CD4-positive, alpha-beta memory T cell (primary cell): Measurements from ENCODE around the gene TBCD. TPM values are rescaled to one million over a fixed set of nuclear protein-coding genes. Genes with fewer than 3 reads are reported as not detected.

ENCODE experiments used
- CTCF ChIA-PET: fragments of 350-600 bp; sonication (Branson Sonifier 250); formaldehyde crosslinking; loops from one replicate; lab custom pipeline; 2021; ENCODE audit warnings: inconsistent platforms; ENCODE audit not compliant: partially characterized antibody; lab: Charles Lee
- POLR2A ChIA-PET: fragments of 350-600 bp; sonication (Branson Sonifier 250); formaldehyde crosslinking; loops from one replicate; lab custom pipeline; 2021; ENCODE audit not compliant: partially characterized antibody; lab: Charles Lee
- DNase-seq, 5 donors: peaks; one replicate each; pipeline versions ENCODE4 v3.0.0 to v3.0.0-alpha.2; 2020 to 2022; ENCODE audit warnings: mixed read lengths in 1 of 5
- H3K27ac ChIP-seq: one replicate; pipeline ENCODE4 v1.7.0; 2013; ENCODE audit warnings: low read depth, low read length
- H3K27me3 ChIP-seq: 2 replicates; pipeline ENCODE4 v1.7.0; 2013; ENCODE audit warnings: mild to moderate bottlenecking, low read length, moderate library complexity; ENCODE audit not compliant: insufficient read depth
- H3K36me3 ChIP-seq: 2 replicates; pipeline ENCODE4 v1.7.0; 2013; ENCODE audit warnings: mild to moderate bottlenecking, low read length, moderate library complexity; ENCODE audit not compliant: insufficient read depth
- H3K4me1 ChIP-seq: 2 replicates; pipeline ENCODE4 v1.7.0; 2013; ENCODE audit warnings: mild to moderate bottlenecking, low read length, moderate library complexity; ENCODE audit not compliant: insufficient read depth
- H3K4me3 ChIP-seq, 2 donors: one replicate each; pipeline ENCODE4 v1.7.0; 2013; ENCODE audit warnings: low read length in 2 of 2, mild to moderate bottlenecking in 1 of 2
- H3K9me3 ChIP-seq, 2 donors: one replicate each; pipeline ENCODE4 v1.7.0; 2013; ENCODE audit warnings: low read length in 2 of 2, control low read depth in 1 of 2; ENCODE audit not compliant: control insufficient read depth in 1 of 2
- H3K27ac Mint-ChIP-seq, 7 donors: one replicate each; pipeline ENCODE4 v1.8.0; 2020 to 2021; ENCODE audit warnings: mixed read lengths in 7 of 7, mild to moderate bottlenecking in 6 of 7, inconsistent platforms in 3 of 7, moderate library complexity in 3 of 7
- H3K27me3 Mint-ChIP-seq, 2 donors: one replicate each; pipeline ENCODE4 v1.8.0; 2020 to 2021; ENCODE audit warnings: mixed read lengths in 2 of 2
- H3K36me3 Mint-ChIP-seq, 2 donors: one replicate each; pipeline ENCODE4 v1.8.0; 2020 to 2021; ENCODE audit warnings: mixed read lengths in 2 of 2, inconsistent platforms in 1 of 2, mild to moderate bottlenecking in 1 of 2
- H3K4me1 Mint-ChIP-seq, 4 donors: one replicate each; pipeline ENCODE4 v1.8.0; 2020 to 2021; ENCODE audit warnings: mixed read lengths in 4 of 4, mild to moderate bottlenecking in 1 of 4
- H3K4me3 Mint-ChIP-seq, 8 donors: one replicate each; pipeline ENCODE4 v1.8.0; 2020 to 2021; ENCODE audit warnings: mixed read lengths in 8 of 8, mild to moderate bottlenecking in 7 of 8, moderate library complexity in 6 of 8, inconsistent platforms in 3 of 8
- H3K9me3 Mint-ChIP-seq, 8 donors: one replicate each; pipeline ENCODE4 v1.8.0; 2020 to 2021; ENCODE audit warnings: mixed read lengths in 8 of 8, mild to moderate bottlenecking in 5 of 8, inconsistent platforms in 3 of 8, moderate library complexity in 1 of 8
- intact Hi-C: fragments of 100-400 bp; cut with micrococcal nuclease; formaldehyde crosslinking; loops from one replicate; pipeline ENCODE4 v1.15.1; 2023
- polyA plus RNA-seq, 2 donors: library from polyadenylated mRNA; unstranded; fragments of 300-500 nt; fragmentation: Illumina TruSeq; gene quantifications; one replicate each; pipeline ENCODE4 v1.2.3, GENCODE V29; 2021
- total RNA-seq, 2 experiments: library from RNA; stranded (reverse); gene quantifications; one replicate each; pipeline ENCODE4 v1.2.3, GENCODE V29; 2021

The TBCD gene
- total and polyA plus RNA-seq, 4 experiments from 2014 or later: 102 to 263 (median 192) TPM

DNA sequence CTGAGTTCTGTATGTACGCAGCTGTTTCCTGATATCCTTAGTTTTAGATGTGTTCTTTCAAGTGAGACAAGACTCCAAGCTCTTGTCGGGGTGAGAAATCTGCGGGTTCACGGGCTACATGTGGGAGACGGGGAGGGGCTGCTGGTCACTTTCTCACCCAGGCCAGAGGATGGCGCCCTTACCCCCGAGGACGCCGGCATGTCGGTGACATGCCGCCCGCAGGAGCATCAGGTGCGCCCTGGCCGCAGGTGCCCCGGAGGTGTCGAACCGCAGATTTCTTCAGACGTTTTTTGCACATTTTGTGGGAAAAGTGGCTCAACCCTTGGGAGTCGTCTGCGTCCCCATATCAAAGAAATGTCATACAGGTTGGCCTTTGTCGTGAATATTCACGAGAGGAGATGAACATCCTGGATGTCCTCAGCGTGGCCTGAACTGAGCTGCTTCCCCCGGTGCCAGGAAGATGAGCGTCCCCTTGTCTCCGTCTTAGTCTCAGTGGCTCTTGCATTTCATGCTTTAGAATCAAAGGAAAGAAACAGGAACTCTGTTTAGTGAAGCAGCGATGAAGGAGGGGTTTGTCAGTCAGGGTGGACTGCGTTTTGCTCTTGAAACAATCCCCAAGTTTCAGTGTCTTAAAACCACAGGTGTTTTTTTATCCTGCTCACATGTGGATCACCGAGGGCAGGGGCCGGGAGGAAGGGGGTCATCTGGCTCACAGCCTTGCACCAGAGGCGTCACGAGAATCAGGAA is 163.3 kb downstream of the TBCD start:
- Mint-ChIP-seq H3K4me3 (no peak overlapping the region), H3K9me3 (no peaks in the 10 kb centered on the region), H3K4me1 (peaks cover 0 to 6% (median 5%) of the 10 kb centered on the region in 4 donors), H3K36me3 (peaks cover 28 to 43% of the 10 kb centered on the region in 2 donors), H3K27ac (peak overlapping the region in 3 of 7 donors; percentile 13 to 48 (median 37)), H3K27me3 (no peaks in the 10 kb centered on the region)
- intact Hi-C loops: no loop called here
- Histone ChIP-seq H3K4me3 (no peak overlapping the region), H3K4me1 (no peaks in the 10 kb centered on the region), H3K27me3 (no peaks in the 10 kb centered on the region), H3K36me3 (peaks cover 25% of the 10 kb centered on the region), H3K27ac (no peak overlapping the region), H3K9me3 (no peaks in the 10 kb centered on the region)
- no peak for DNase-seq
- POLR2A ChIA-PET: no interaction called here
- CTCF ChIA-PET: interaction anchor here (1.4 to 1.9 kb wide), 3 partner anchors 23 to 134 kb away, joined by 3 to 9 read pairs (median 4); no protein-coding TSS in a partner anchor

DNA sequence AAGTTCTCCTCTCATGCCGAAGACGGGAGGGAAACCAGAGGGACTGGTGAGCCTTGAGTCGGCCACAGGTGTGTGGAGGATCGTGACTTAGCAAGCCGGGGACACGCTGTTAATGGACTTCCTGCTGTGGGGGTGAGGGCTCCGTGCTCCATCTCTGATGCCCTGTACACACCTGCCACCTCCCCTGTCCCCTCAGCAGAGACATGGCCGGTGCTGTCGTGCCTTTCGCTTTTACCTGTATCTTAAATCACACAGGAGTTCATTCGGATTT is 163.8 kb downstream of the TBCD start:
- Mint-ChIP-seq H3K4me3 (no peak overlapping the region), H3K4me1 (peaks cover 0 to 6% (median 5%) of the 10 kb centered on the region in 4 donors), H3K36me3 (peaks cover 29 to 44% of the 10 kb centered on the region in 2 donors), H3K27ac (peak overlapping the region in 1 of 7 donors; percentile 61), H3K9me3 (no peaks in the 10 kb centered on the region), H3K27me3 (no peaks in the 10 kb centered on the region)
- no peak overlapping the region for H3K4me3 ChIP-seq
- H3K27me3 ChIP-seq: no peaks in the 10 kb centered on the region
- H3K27ac ChIP-seq: no peak overlapping the region
- CTCF ChIA-PET: no interaction called here
- no peak for DNase-seq
- no peaks in the 10 kb centered on the region for H3K9me3 ChIP-seq
- peaks cover 25% of the 10 kb centered on the region for H3K36me3 ChIP-seq
- no peaks in the 10 kb centered on the region for H3K4me1 ChIP-seq
- intact Hi-C loops: no loop called here
- POLR2A ChIA-PET: no interaction called here

DNA sequence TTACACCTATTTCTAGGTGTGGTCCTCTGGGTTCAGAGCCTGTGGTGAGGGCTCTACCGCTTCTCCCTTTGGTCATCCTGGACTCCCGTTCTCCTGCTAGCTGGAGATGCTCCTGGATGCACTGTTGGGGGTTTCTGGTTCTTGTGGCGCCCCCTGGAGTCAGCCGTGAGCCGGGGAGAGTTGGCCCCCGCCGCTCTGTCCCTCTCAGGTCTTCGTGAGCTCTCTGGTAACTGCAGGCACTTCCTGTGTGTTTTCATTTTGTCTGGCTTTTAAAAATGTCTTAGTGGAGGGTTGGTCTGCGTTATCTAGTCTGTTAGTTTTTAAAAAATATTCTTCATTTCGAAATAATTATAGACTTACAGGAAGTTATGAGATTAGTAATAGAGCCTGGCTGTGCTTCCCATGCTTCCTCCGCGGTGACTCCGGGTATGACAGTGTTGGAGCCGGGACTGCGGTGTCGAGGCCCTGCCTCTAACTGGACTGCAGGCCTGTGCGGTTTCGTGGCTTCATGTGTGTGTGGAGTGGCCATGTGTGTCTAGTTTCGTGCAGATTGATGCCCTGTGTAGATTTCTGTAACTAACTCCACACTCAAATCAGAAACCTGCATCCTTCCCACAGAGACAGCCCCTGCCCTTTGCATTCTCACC is 166.0 kb downstream of the TBCD start:
- peaks cover 0 to 6% (median 3%) of the 10 kb centered on the region in 4 donors for H3K4me1 Mint-ChIP-seq
- no peak overlapping the region for H3K4me3 ChIP-seq
- no peaks in the 10 kb centered on the region for H3K4me1 ChIP-seq
- H3K27me3 ChIP-seq: no peaks in the 10 kb centered on the region
- no peak overlapping the region for H3K4me3 Mint-ChIP-seq
- no peaks in the 10 kb centered on the region for H3K27me3 Mint-ChIP-seq
- peaks cover 16% of the 10 kb centered on the region for H3K36me3 ChIP-seq
- H3K9me3 Mint-ChIP-seq: no peaks in the 10 kb centered on the region
- no peaks in the 10 kb centered on the region for H3K9me3 ChIP-seq
- H3K27ac Mint-ChIP-seq: peak overlapping the region in 1 of 7 donors; percentile 52
- ChIA-PET POLR2A (interaction anchor here (0.8 kb wide), 1 partner anchor 148 kb away, joined by 3 read pairs; no protein-coding TSS in a partner anchor), CTCF (interaction anchor here (2.1 kb wide), 1 partner anchor 136 kb away, joined by 15 read pairs; no protein-coding TSS in a partner anchor)
- peak in 1 of 5 donors; percentile 21 for DNase-seq
- peaks cover 29 to 38% of the 10 kb centered on the region in 2 donors for H3K36me3 Mint-ChIP-seq
- no peak overlapping the region for H3K27ac ChIP-seq
- intact Hi-C loops: loop anchor here (1.0 kb wide), 1 partner anchor 136 kb away; no protein-coding TSS in a partner anchor

DNA sequence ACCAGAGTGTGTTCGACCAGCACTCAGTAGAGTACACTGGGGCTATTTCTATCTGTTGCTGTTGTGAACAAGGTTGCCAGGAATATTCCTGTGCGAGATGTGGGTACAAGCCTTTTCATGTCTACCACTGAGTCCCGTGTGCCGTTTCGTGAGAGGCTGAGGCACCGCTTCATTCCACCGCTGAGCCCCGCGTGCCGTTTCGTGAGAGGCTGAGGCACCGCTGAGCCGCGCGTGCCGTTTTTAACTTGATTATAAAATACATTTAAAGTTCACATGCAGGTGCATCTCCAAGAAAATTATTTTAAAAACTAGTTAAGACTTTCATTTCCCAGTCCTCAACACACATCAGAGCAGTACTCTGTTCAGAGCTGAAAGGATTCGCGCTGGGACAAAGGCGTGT is 166.6 kb downstream of the TBCD start:
- H3K27ac Mint-ChIP-seq: peak overlapping the region in 1 of 7 donors; percentile 29
- Histone ChIP-seq H3K4me3 (no peak overlapping the region), H3K27me3 (no peaks in the 10 kb centered on the region), H3K36me3 (peaks cover 11% of the 10 kb centered on the region), H3K9me3 (no peaks in the 10 kb centered on the region), H3K27ac (no peak overlapping the region), H3K4me1 (no peaks in the 10 kb centered on the region)
- H3K4me1 Mint-ChIP-seq: peaks cover 0 to 6% (median 3%) of the 10 kb centered on the region in 4 donors
- DNase-seq: no peak
- no peaks in the 10 kb centered on the region for H3K9me3 Mint-ChIP-seq
- intact Hi-C loops: no loop called here
- ChIA-PET CTCF (interaction anchor here (2.1 kb wide), 1 partner anchor 137 kb away, joined by 15 read pairs; no protein-coding TSS in a partner anchor), POLR2A (no interaction called here)
- peaks cover 34 to 41% of the 10 kb centered on the region in 2 donors for H3K36me3 Mint-ChIP-seq
- no peaks in the 10 kb centered on the region for H3K27me3 Mint-ChIP-seq
- H3K4me3 Mint-ChIP-seq: no peak overlapping the region

DNA sequence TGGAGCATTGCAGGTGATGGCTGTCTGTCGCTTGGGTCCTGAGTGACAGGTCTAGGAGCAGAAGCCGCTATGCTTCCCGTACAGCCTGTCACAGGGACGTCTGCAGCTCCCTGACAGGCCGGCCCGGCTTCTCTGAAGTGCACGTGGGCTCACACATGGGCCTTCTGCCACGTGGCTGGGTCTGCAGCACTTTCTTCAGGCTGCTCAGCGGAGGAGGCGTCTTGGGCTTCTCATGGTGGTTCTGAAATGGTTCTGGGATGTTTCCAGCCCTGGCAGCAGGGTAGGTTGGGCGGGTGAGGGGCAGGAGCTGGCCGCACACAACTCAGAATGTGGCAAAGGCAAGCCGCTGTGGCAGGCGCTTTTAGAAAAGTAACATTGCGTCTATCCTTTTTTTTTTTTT is 168.3 kb downstream of the TBCD start:
- H3K27ac ChIP-seq: no peak overlapping the region
- H3K4me1 ChIP-seq: no peaks in the 10 kb centered on the region
- Mint-ChIP-seq H3K9me3 (no peaks in the 10 kb centered on the region), H3K36me3 (peaks cover 31 to 39% of the 10 kb centered on the region in 2 donors), H3K4me3 (no peak overlapping the region), H3K4me1 (peaks cover 0 to 2% (median under 1%) of the 10 kb centered on the region in 4 donors), H3K27me3 (no peaks in the 10 kb centered on the region), H3K27ac (no peak overlapping the region)
- peaks cover 17% of the 10 kb centered on the region for H3K36me3 ChIP-seq
- POLR2A ChIA-PET: no interaction called here
- intact Hi-C loops: no loop called here
- H3K9me3 ChIP-seq: no peaks in the 10 kb centered on the region
- no peak overlapping the region for H3K4me3 ChIP-seq
- no peaks in the 10 kb centered on the region for H3K27me3 ChIP-seq
- no peak for DNase-seq
- CTCF ChIA-PET: no interaction called here

DNA sequence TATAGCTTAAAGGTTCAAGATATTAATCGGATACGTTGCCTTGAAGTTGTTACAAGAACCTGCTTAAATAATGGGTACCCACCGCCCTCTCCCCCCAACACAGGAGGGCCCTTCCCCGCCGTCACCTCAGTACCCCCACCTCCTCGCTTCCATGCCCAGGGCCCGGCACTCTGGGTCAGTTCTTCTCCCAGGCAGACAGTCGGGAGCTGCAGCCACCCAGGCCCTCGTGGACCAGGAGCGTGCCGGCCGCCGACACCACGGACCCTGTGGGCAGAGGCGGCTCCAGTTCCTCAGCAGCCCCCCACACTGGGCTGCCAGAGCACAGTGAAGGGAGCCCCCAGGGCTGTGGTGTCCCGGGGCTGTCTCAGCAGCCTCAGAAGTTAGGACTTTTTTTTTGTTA is 168.8 kb downstream of the TBCD start:
- Histone ChIP-seq H3K27me3 (no peaks in the 10 kb centered on the region), H3K4me3 (no peak overlapping the region), H3K27ac (no peak overlapping the region), H3K9me3 (no peaks in the 10 kb centered on the region), H3K36me3 (peaks cover 16% of the 10 kb centered on the region), H3K4me1 (no peaks in the 10 kb centered on the region)
- Mint-ChIP-seq H3K9me3 (no peaks in the 10 kb centered on the region), H3K4me3 (no peak overlapping the region), H3K36me3 (peaks cover 28 to 42% of the 10 kb centered on the region in 2 donors), H3K27me3 (no peaks in the 10 kb centered on the region), H3K27ac (peak overlapping the region in 1 of 7 donors; percentile 50), H3K4me1 (peaks cover 0 to 2% (median under 1%) of the 10 kb centered on the region in 4 donors)
- ChIA-PET POLR2A (no interaction called here), CTCF (no interaction called here)
- intact Hi-C loops: no loop called here
- DNase-seq: no peak

DNA sequence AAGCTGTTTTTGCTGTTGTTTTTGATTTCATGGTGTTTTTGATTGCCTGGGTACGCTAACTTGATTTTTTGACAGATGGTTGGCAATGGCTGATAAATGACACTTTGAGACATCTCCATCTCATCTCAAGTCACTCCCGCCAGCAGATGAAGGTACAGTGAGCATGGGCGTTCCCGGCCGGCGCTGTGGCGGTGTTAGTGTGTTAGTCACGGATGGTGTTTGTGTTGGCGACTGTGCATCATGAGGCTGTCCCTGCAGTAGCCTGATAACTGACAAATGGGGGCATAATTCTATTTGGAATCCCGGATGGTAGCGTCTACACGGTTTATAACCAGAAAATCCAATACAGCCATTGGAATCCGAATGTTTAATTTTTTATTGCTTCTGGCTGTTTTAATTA is 169.6 kb downstream of the TBCD start:
- CTCF ChIA-PET: no interaction called here
- Mint-ChIP-seq H3K9me3 (no peaks in the 10 kb centered on the region), H3K27ac (peak overlapping the region in 1 of 7 donors; percentile 64), H3K4me1 (peaks cover 0 to 2% (median under 1%) of the 10 kb centered on the region in 4 donors), H3K36me3 (peaks cover 31 to 39% of the 10 kb centered on the region in 2 donors), H3K4me3 (no peak overlapping the region), H3K27me3 (no peaks in the 10 kb centered on the region)
- H3K27me3 ChIP-seq: no peaks in the 10 kb centered on the region
- no peak for DNase-seq
- H3K36me3 ChIP-seq: peaks cover 18% of the 10 kb centered on the region
- POLR2A ChIA-PET: no interaction called here
- H3K4me1 ChIP-seq: no peaks in the 10 kb centered on the region
- H3K9me3 ChIP-seq: no peaks in the 10 kb centered on the region
- no peak overlapping the region for H3K27ac ChIP-seq
- no peak overlapping the region for H3K4me3 ChIP-seq
- intact Hi-C loops: no loop called here
